ENCODE data around the gene PIGM.

PIGM gene

GRCh38 chr1:159981351-159982055 lies 50.3 kb downstream of the PIGM start:
- Histone ChIP-seq H3K27me3 (ENCODE audit: control insufficient read depth in 2 of 2, insufficient read depth in 2 of 2, low read length in 2 of 2) (no peaks in the 10 kb centered on the region), H3K36me3 (ENCODE audit: control insufficient read depth in 2 of 2, insufficient read depth in 2 of 2, low read length in 2 of 2) (peaks cover 5 to 11% of the 10 kb centered on the region in 2 donors), H3K4me1 (ENCODE audit: control insufficient read depth in 2 of 2, insufficient read depth in 2 of 2, low read length in 2 of 2) (no peaks in the 10 kb centered on the region), H3K9ac (ENCODE audit: low read depth in 1 of 2, low read length in 2 of 2) (no peak overlapping the region), H3K4me3 (ENCODE audit: low read length in 2 of 2) (no peak overlapping the region), H3K9me3 (ENCODE audit: control insufficient read depth in 2 of 2, low read length in 2 of 2) (no peaks in the 10 kb centered on the region), H3K27ac (ENCODE audit: low read depth in 2 of 2, low read length in 2 of 2) (no peak overlapping the region)

GRCh38 chr1:159980786-159981185 lies 51.0 kb downstream of the PIGM start:
- Histone ChIP-seq H3K9me3 (ENCODE audit: control insufficient read depth in 2 of 2, low read length in 2 of 2) (no peaks in the 10 kb centered on the region), H3K4me3 (ENCODE audit: low read length in 2 of 2) (no peak overlapping the region), H3K4me1 (ENCODE audit: control insufficient read depth in 2 of 2, insufficient read depth in 2 of 2, low read length in 2 of 2) (no peaks in the 10 kb centered on the region), H3K36me3 (ENCODE audit: control insufficient read depth in 2 of 2, insufficient read depth in 2 of 2, low read length in 2 of 2) (peaks cover 5 to 11% of the 10 kb centered on the region in 2 donors), H3K27me3 (ENCODE audit: control insufficient read depth in 2 of 2, insufficient read depth in 2 of 2, low read length in 2 of 2) (no peaks in the 10 kb centered on the region), H3K9ac (ENCODE audit: low read depth in 1 of 2, low read length in 2 of 2) (no peak overlapping the region), H3K27ac (ENCODE audit: low read depth in 2 of 2, low read length in 2 of 2) (no peak overlapping the region)

- Histone ChIP-seq H3K4me3 (ENCODE audit: low read length in 2 of 2) (no peak overlapping the region), H3K9ac (ENCODE audit: low read depth in 1 of 2, low read length in 2 of 2) (no peak overlapping the region), H3K4me1 (ENCODE audit: control insufficient read depth in 2 of 2, insufficient read depth in 2 of 2, low read length in 2 of 2) (no peaks in the 10 kb centered on the region), H3K36me3 (ENCODE audit: control insufficient read depth in 2 of 2, insufficient read depth in 2 of 2, low read length in 2 of 2) (peaks cover 5 to 11% of the 10 kb centered on the region in 2 donors), H3K27ac (ENCODE audit: low read depth in 2 of 2, low read length in 2 of 2) (no peak overlapping the region), H3K9me3 (ENCODE audit: control insufficient read depth in 2 of 2, low read length in 2 of 2) (no peaks in the 10 kb centered on the region), H3K27me3 (ENCODE audit: control insufficient read depth in 2 of 2, insufficient read depth in 2 of 2, low read length in 2 of 2) (no peaks in the 10 kb centered on the region)
Measured at GRCh38 chr1:159980076-159980475, 51.7 kb downstream of the PIGM start.

- no peaks in the 10 kb centered on the region for H3K9me3 ChIP-seq (ENCODE audit: control insufficient read depth in 2 of 2, low read length in 2 of 2)
- no peak overlapping the region for H3K4me3 ChIP-seq (ENCODE audit: low read length in 2 of 2)
- H3K9ac ChIP-seq (ENCODE audit: low read depth in 1 of 2, low read length in 2 of 2): no peak overlapping the region
- no peaks in the 10 kb centered on the region for H3K27me3 ChIP-seq (ENCODE audit: control insufficient read depth in 2 of 2, insufficient read depth in 2 of 2, low read length in 2 of 2)
- H3K27ac ChIP-seq (ENCODE audit: low read depth in 2 of 2, low read length in 2 of 2): no peak overlapping the region
- H3K36me3 ChIP-seq (ENCODE audit: control insufficient read depth in 2 of 2, insufficient read depth in 2 of 2, low read length in 2 of 2): peaks cover 5 to 11% of the 10 kb centered on the region in 2 donors
- H3K4me1 ChIP-seq (ENCODE audit: control insufficient read depth in 2 of 2, insufficient read depth in 2 of 2, low read length in 2 of 2): no peaks in the 10 kb centered on the region
Measured at GRCh38 chr1:159979257-159979656, 52.5 kb downstream of the PIGM start.

GRCh38 chr1:159978107-159978398 lies 53.7 kb downstream of the PIGM start:
- Histone ChIP-seq H3K9ac (ENCODE audit: low read depth in 1 of 2, low read length in 2 of 2) (no peak overlapping the region), H3K36me3 (ENCODE audit: control insufficient read depth in 2 of 2, insufficient read depth in 2 of 2, low read length in 2 of 2) (peaks cover 5 to 11% of the 10 kb centered on the region in 2 donors), H3K27ac (ENCODE audit: low read depth in 2 of 2, low read length in 2 of 2) (no peak overlapping the region), H3K9me3 (ENCODE audit: control insufficient read depth in 2 of 2, low read length in 2 of 2) (no peaks in the 10 kb centered on the region), H3K27me3 (ENCODE audit: control insufficient read depth in 2 of 2, insufficient read depth in 2 of 2, low read length in 2 of 2) (no peaks in the 10 kb centered on the region), H3K4me1 (ENCODE audit: control insufficient read depth in 2 of 2, insufficient read depth in 2 of 2, low read length in 2 of 2) (no peaks in the 10 kb centered on the region), H3K4me3 (ENCODE audit: low read length in 2 of 2) (no peak overlapping the region)

- Histone ChIP-seq H3K9me3 (ENCODE audit: control insufficient read depth in 2 of 2, low read length in 2 of 2) (no peaks in the 10 kb centered on the region), H3K4me1 (ENCODE audit: control insufficient read depth in 2 of 2, insufficient read depth in 2 of 2, low read length in 2 of 2) (no peaks in the 10 kb centered on the region), H3K9ac (ENCODE audit: low read depth in 1 of 2, low read length in 2 of 2) (no peak overlapping the region), H3K4me3 (ENCODE audit: low read length in 2 of 2) (no peak overlapping the region), H3K27ac (ENCODE audit: low read depth in 2 of 2, low read length in 2 of 2) (no peak overlapping the region), H3K36me3 (ENCODE audit: control insufficient read depth in 2 of 2, insufficient read depth in 2 of 2, low read length in 2 of 2) (peaks cover 5 to 11% of the 10 kb centered on the region in 2 donors), H3K27me3 (ENCODE audit: control insufficient read depth in 2 of 2, insufficient read depth in 2 of 2, low read length in 2 of 2) (no peaks in the 10 kb centered on the region)
Measured at GRCh38 chr1:159977364-159978106, 54.3 kb downstream of the PIGM start.

Measured in mucosa of rectum (tissue), 2 donors.